Osteocyte (in vitro differentiated cells): ENCODE results near the gene BPI. TPM values are rescaled to one million over a fixed set of nuclear protein-coding genes. Genes with fewer than 3 reads are reported as not detected.
"Not testable (repeated sequence)": the region's sequence is repeated elsewhere in the genome, so short reads cannot be mapped to it uniquely, and the experiment has no call there.

ENCODE experiments used
- DNase-seq: peaks from one replicate; pipeline ENCODE4 v3.0.0; 2021; ENCODE audit warnings: mixed read lengths; ENCODE audit not compliant: unreplicated experiment; ENCODE audit errors: extremely low spot score
- H3K27ac Mint-ChIP-seq: one replicate; pipeline ENCODE4 v1.8.0; 2021; ENCODE audit warnings: mild to moderate bottlenecking, mixed read lengths; ENCODE audit not compliant: unreplicated experiment
- H3K27me3 Mint-ChIP-seq: one replicate; pipeline ENCODE4 v1.8.0; 2021; ENCODE audit warnings: mixed read lengths; ENCODE audit not compliant: unreplicated experiment
- H3K36me3 Mint-ChIP-seq: one replicate; pipeline ENCODE4 v1.8.0; 2021; ENCODE audit warnings: mixed read lengths; ENCODE audit not compliant: unreplicated experiment
- H3K4me1 Mint-ChIP-seq: one replicate; pipeline ENCODE4 v1.8.0; 2021; ENCODE audit warnings: mixed read lengths; ENCODE audit not compliant: unreplicated experiment
- H3K4me3 Mint-ChIP-seq: one replicate; pipeline ENCODE4 v1.8.0; 2021; ENCODE audit warnings: mild to moderate bottlenecking, moderate library complexity, mixed read lengths; ENCODE audit not compliant: unreplicated experiment
- H3K9me3 Mint-ChIP-seq: one replicate; pipeline ENCODE4 v1.8.0; 2021; ENCODE audit warnings: mixed read lengths; ENCODE audit not compliant: unreplicated experiment
- total RNA-seq: library from RNA; stranded (reverse); gene quantifications from 2 replicates; pipeline ENCODE4 v1.2.1, GENCODE V29; 2021
- TF ChIP-seq, protein P1 (sequence below): fragments of 200-600 bp; sonication (generic); IDR thresholded peaks from 2 replicates; pipeline ENCODE4 v1.5.0; 2021; ENCODE audit warnings: antibody characterized with exemption, mild to moderate bottlenecking, moderate library complexity

BPI gene
- total RNA-seq, 1 donor from 2014 or later = 8.5 TPM

DNA sequence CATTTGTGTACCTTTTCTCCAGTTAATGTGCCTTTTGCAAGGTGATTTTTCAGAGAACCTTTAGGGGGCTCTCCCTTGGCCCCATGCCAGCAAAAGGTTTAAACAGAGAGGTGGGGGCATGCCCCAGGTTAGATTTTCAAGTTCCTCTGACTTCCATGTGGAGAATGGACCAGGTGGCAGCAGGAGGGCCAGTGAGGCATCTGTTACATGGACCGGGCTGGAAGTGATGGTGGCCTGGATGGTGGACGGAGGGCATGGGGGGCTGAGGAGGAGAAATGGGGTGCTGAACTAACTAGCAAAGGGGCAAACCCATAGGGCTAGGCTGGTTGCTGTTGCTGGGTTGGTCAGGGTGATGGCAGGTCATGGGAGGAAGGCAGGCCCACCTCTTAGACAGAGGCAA lies 20.7 kb upstream of the BPI start:
- Mint-ChIP-seq H3K4me3 (no peak overlapping the region), H3K4me1 (peaks cover 54% of the 10 kb centered on the region), H3K9me3 (peaks cover 3% of the 10 kb centered on the region), H3K27ac (no peak overlapping the region), H3K27me3 (no peaks in the 10 kb centered on the region), H3K36me3 (peaks cover 9% of the 10 kb centered on the region)
- no peak for DNase-seq
- TF ChIP-seq, protein P1, sequence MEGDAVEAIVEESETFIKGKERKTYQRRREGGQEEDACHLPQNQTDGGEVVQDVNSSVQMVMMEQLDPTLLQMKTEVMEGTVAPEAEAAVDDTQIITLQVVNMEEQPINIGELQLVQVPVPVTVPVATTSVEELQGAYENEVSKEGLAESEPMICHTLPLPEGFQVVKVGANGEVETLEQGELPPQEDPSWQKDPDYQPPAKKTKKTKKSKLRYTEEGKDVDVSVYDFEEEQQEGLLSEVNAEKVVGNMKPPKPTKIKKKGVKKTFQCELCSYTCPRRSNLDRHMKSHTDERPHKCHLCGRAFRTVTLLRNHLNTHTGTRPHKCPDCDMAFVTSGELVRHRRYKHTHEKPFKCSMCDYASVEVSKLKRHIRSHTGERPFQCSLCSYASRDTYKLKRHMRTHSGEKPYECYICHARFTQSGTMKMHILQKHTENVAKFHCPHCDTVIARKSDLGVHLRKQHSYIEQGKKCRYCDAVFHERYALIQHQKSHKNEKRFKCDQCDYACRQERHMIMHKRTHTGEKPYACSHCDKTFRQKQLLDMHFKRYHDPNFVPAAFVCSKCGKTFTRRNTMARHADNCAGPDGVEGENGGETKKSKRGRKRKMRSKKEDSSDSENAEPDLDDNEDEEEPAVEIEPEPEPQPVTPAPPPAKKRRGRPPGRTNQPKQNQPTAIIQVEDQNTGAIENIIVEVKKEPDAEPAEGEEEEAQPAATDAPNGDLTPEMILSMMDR = no peak

DNA sequence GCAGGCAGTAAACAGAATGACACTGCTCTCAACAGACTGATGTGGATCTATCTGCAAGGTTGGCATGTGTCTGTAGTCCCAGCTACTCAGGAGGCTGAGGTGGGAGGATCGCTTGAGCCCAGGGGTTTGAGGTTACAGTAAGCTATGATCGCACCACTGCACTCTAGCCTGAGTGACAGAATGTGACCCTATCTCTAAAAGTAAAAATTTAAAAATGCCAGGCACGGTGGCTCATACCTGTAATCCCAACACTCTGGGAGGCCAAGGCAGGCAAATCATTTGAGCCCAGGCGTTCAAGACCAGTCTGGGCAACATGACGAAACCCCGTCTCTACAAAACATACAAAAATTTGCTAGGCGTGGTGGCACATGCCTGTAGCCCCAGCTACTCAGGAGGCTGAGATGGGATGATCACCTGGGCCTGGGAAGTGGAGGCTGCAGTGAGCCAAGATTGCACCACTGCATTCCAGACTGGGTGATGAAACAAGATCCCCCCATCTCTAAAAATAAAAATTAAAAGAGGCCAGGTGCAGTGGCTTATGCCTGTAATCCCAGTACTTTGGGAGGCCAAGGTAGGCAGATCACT lies 19.8 kb upstream of the BPI start:
- not testable (repeated sequence) for H3K4me3 Mint-ChIP-seq, DNase-seq, H3K9me3 Mint-ChIP-seq, H3K36me3 Mint-ChIP-seq, H3K27me3 Mint-ChIP-seq, H3K27ac Mint-ChIP-seq
- H3K4me1 Mint-ChIP-seq = peaks cover 53% of the 10 kb centered on the region

DNA sequence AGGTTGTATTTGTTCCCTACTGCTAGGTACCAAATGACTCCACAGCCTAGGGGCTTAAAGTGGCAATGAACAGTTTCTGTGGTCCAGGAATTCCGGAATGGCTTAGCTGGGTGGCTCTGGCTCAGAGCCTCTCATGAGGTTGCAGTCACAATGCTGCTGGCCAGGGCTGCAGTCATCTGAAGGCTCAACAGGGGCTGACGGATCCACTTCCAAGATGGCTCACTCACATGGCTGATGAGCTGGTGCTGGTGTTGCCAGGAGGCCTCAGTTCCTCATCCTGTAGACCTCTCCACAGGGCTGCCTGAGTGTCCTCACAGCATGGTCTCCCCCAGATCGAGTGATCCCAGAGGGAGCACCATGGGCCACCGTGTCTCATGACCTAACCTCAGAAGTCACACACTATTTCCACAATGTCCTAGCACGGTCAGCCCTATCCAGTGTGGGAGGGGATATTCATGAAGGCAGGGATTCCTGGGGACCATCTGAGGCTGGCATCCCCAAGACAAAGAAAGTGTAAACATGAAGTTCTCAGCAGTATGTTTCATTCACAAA lies 19.0 kb upstream of the BPI start:
- H3K4me1 Mint-ChIP-seq = peaks cover 46% of the 10 kb centered on the region
- H3K9me3 Mint-ChIP-seq = peaks cover 3% of the 10 kb centered on the region
- TF ChIP-seq, protein P1 = no peak
- H3K27me3 Mint-ChIP-seq = no peaks in the 10 kb centered on the region
- no peak overlapping the region for H3K27ac Mint-ChIP-seq
- no peak overlapping the region for H3K4me3 Mint-ChIP-seq
- DNase-seq = no peak
- peaks cover 9% of the 10 kb centered on the region for H3K36me3 Mint-ChIP-seq

DNA sequence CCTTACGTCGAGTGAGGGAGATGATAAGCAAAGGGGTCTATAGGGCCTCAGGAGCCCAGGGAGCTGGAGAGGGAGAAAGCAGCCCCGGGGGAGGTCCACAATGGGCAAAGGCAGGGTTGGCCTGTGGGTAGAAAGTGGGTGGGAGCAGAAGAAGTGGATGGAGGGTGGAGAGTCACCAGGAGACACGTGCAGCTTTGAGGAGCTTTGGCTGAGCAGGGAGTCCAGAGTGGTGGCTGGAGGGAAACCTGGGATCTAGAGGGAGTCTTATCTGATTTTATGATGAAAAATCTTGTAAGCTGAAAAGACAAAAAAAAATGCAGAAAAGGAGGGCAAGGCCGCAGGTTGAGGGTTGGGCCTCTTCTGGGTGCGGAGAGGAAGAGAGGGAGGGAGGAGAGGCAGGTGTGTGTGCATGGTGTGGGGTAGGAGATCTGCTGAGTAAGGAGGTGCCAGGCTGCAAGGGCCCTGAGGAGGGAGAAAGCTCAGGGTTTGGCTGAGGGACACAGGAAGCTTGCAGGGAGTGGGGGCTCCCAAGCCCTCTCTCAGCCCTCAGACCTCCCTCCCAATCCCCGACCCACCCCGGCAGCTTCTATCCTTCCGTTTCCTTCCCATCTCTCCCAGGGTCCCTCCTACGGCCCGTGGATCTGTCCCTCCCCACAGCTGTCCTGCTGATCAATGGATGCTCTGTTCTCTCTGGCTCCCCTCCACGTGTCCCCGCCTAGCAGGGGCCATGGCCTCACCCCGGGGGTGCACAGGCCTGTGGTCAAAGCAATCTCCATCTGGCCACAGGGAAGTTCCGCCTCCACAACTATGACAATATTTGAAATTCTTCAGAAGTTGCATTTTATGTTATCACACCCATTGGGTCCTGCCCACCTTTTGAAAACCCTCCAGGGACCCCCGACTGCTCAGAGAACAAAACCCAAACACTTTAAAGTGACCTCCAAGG lies 17.1 kb upstream of the BPI start:
- H3K9me3 Mint-ChIP-seq = peaks cover 3% of the 10 kb centered on the region
- no peak for DNase-seq
- peak overlapping the region; percentile 81 for H3K27ac Mint-ChIP-seq
- peaks cover 54% of the 10 kb centered on the region for H3K4me1 Mint-ChIP-seq
- H3K36me3 Mint-ChIP-seq = peaks cover 7% of the 10 kb centered on the region
- H3K27me3 Mint-ChIP-seq = no peaks in the 10 kb centered on the region
- TF ChIP-seq, protein P1 = no peak
- H3K4me3 Mint-ChIP-seq = peak overlapping the region; percentile 33

DNA sequence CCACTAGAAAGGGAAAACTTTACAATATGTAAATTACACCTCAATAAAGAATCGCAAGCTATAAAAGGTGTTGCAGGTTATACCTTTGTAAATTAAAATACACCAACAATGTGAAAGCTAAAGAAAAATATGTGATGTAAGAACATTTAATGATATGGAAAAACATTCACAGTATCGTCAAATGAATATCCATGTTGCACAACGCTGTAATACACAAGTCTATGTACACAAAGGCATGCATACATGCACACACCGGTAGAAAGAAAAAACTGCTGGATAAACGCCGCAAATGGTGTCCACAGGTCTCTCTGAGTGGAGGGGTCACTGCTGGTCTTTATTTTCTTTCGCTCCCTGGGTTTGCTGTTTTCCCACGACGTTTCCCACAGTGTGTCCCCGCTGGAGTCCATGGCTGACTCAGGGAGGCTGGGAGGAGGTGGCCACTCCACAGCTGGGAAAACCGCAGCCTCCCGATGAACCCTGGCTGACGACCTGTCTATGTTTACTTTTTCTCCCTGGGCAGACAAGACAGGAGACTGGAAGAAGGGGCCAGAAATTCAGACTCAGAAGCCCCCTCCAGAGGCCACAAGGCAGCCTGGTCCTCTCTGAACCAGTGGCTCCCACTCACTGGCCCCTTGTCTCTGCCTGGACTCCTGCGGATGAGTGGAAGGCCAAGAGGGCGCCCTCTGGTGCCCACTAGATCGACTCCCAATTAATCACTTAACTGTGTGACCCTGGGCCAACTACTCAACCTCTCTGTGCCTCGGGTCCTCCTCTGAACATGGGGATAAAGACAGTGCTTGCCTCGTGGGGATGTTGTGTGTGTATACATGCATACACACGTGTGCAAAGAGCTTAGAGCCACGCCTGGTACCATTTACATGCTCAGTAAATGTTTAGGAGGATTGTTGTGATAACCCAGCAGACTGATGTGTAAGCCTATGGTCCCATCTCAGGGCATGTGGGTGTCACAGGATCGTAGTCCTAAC lies 12.8 kb upstream of the BPI start:
- DNase-seq = peak; percentile 88
- Mint-ChIP-seq H3K4me1 (peaks cover 60% of the 10 kb centered on the region), H3K27me3 (no peaks in the 10 kb centered on the region), H3K4me3 (peak overlapping the region; percentile 43), H3K27ac (peak overlapping the region; percentile 76), H3K36me3 (peaks cover 3% of the 10 kb centered on the region), H3K9me3 (no peaks in the 10 kb centered on the region)
- TF ChIP-seq, protein P1 = peak; percentile 73
